K562 (cell line): ENCODE data around the gene EIF3K. TPM values are rescaled to one million over a fixed set of nuclear protein-coding genes. Genes with fewer than 3 reads are reported as not detected.

Source experiments
- ADNP ChIP-seq: fragments of 200-800 bp; sonication (Bioruptor generic); IDR thresholded peaks from 2 replicates; pipeline ENCODE4 v1.6.1; 2016; ENCODE audit warnings: missing genetic modification characterization, missing compliant biosample characterization
- ARID2 ChIP-seq: fragments of 450-650 bp; IDR thresholded peaks from 2 replicates; pipeline ENCODE4 v1.6.1; 2017; ENCODE audit warnings: antibody characterized with exemption, mild to moderate bottlenecking
- CXXC5 ChIP-seq: fragments of 250-450 bp; sonication (Bioruptor Pico); IDR thresholded peaks from 2 replicates; pipeline ENCODE4 v1.8.0; 2022; ENCODE audit warnings: inconsistent platforms, mild to moderate bottlenecking, moderate library complexity
- DMBX1 ChIP-seq: fragments of 250-450 bp; sonication (Bioruptor Pico); IDR thresholded peaks from 2 replicates; pipeline ENCODE4 v1.8.0; 2022; ENCODE audit warnings: inconsistent platforms, mild to moderate bottlenecking, moderate library complexity, borderline replicate concordance
- GABPB2 ChIP-seq: fragments of 250-450 bp; sonication (Bioruptor Pico); conservative IDR thresholded peaks from 2 replicates; pipeline ENCODE4 v1.5.1; 2021; ENCODE audit warnings: mild to moderate bottlenecking
- NCOA1 ChIP-seq: fragments of 450-650 bp; IDR thresholded peaks from 2 replicates; pipeline ENCODE4 v1.6.1; 2016; ENCODE audit warnings: low read depth
- NCOA4 ChIP-seq: fragments of 450-650 bp; IDR thresholded peaks from 2 replicates; pipeline ENCODE4 v1.6.1; 2018; ENCODE audit warnings: mild to moderate bottlenecking; ENCODE audit not compliant: partially characterized antibody
- NFYB ChIP-seq: IDR thresholded peaks from 2 replicates; pipeline ENCODE4 v1.6.1; 2011; ENCODE audit warnings: mild to moderate bottlenecking, moderate library complexity; ENCODE audit not compliant: insufficient read length; ENCODE audit errors: extremely low read depth
- PCBP2 ChIP-seq: fragments of 200-400 bp; formaldehyde crosslinking; IDR thresholded peaks from 2 replicates; pipeline ENCODE4 v1.6.1; 2018; ENCODE audit warnings: low read length, low read depth, mild to moderate bottlenecking, moderate library complexity; ENCODE audit not compliant: poor library complexity, severe bottlenecking
- RAD51 ChIP-seq: fragments of 450-650 bp; IDR thresholded peaks from 2 replicates; pipeline ENCODE4 v1.7.1; 2016; ENCODE audit warnings: low read depth, mild to moderate bottlenecking, borderline replicate concordance
- XRCC3 ChIP-seq: fragments of 450-650 bp; IDR thresholded peaks from 2 replicates; pipeline ENCODE4 v1.6.1; 2017; ENCODE audit warnings: mild to moderate bottlenecking, moderate library complexity
- ZBTB1 ChIP-seq: sonication (generic); formaldehyde crosslinking; IDR thresholded peaks from 2 replicates; pipeline ENCODE4 v1.8.1; 2023; ENCODE audit warnings: missing genetic modification reagents, low read depth, mild to moderate bottlenecking, borderline replicate concordance
- ZNF121 ChIP-seq: sonication (generic); formaldehyde crosslinking; conservative IDR thresholded peaks from 2 replicates; pipeline ENCODE4 v1.8.0; 2022; ENCODE audit warnings: missing genetic modification reagents
- ZNF23 ChIP-seq: fragments of 250-450 bp; sonication (Bioruptor Pico); IDR thresholded peaks from 2 replicates; pipeline ENCODE4 v1.4.0; 2020; ENCODE audit warnings: mild to moderate bottlenecking
- polyA plus RNA-seq, 8 experiments: library from polyadenylated mRNA; depleted of rRNA in 4 of 8; stranded (reverse) in 5 of 8; unstranded in 3 of 8; fragments of >200 nt; fragmentation: Nextera tagmentation in 2 of 8; fragmentation: Illumina TruSeq in 1 of 8; extraction: Ambion mirVana in 2 of 8; extraction: Trizol in 1 of 8; gene quantifications; 2 replicates each; pipeline versions ENCODE4 v1.2.1 to v1.2.3, GENCODE V29; 2011 to 2014; ENCODE audit warnings: inconsistent platforms in 1 of 8, missing spikeins in 1 of 8
- total RNA-seq, 7 experiments: library from RNA; depleted of rRNA in 6 of 7; stranded (reverse); fragments of >200 nt in 6 of 7; fragmentation: Illumina TruSeq in 2 of 7; extraction: Trizol in 2 of 7; gene quantifications; 2 replicates each; pipeline versions ENCODE4 v1.2.1 to v1.2.3, GENCODE V29; 2011 to 2021; ENCODE audit warnings: low replicate concordance in 1 of 7
- TF ChIP-seq, protein P1 (sequence below): fragments of 250-450 bp; sonication (Bioruptor Pico); IDR thresholded peaks from 2 replicates; pipeline ENCODE4 v1.4.0; 2020; ENCODE audit warnings: mild to moderate bottlenecking, moderate library complexity
- TF ChIP-seq, protein P2 (sequence below): fragments of 250-450 bp; sonication (Bioruptor Pico); IDR thresholded peaks from 2 replicates; pipeline ENCODE4 v1.8.0; 2022; ENCODE audit warnings: moderate library complexity, mild to moderate bottlenecking, inconsistent platforms
- TF ChIP-seq, protein P3 (sequence below), 3 experiments: fragments of 200-800 bp in 1 of 3; sonication (Bioruptor generic) in 1 of 3; sonication (generic) in 1 of 3; formaldehyde crosslinking in 1 of 3; IDR thresholded peaks; 2 replicates each; pipeline versions ENCODE4 v1.6.1 to v1.8.0; 2016 to 2022; ENCODE audit warnings: mild to moderate bottlenecking in 2 of 3, missing compliant biosample characterization in 2 of 3, missing genetic modification characterization in 2 of 3, missing genetic modification reagents in 1 of 3
- TF ChIP-seq, protein P4 (sequence below): fragments of 200-800 bp; sonication (Bioruptor generic); IDR thresholded peaks from 2 replicates; pipeline ENCODE4 v1.6.1; 2017; ENCODE audit warnings: missing genetic modification characterization, missing compliant biosample characterization
- TF ChIP-seq, protein P5 (sequence below): fragments of 450-650 bp; formaldehyde crosslinking; IDR thresholded peaks from 2 replicates; pipeline ENCODE4 v1.4.0; 2020; ENCODE audit warnings: mild to moderate bottlenecking, mixed read lengths
- TF ChIP-seq, protein P6 (sequence below): fragments of 250-450 bp; sonication (Bioruptor Pico); IDR thresholded peaks from 2 replicates; pipeline ENCODE4 v1.8.0; 2021; ENCODE audit warnings: borderline replicate concordance, mild to moderate bottlenecking, moderate library complexity; ENCODE audit not compliant: poor library complexity, severe bottlenecking

The EIF3K gene
- total and polyA plus RNA-seq, 9 of the 15 experiments (the other 6 are each of a cell fraction or from before 2014, with no cell fraction given), result 387 to 1,827 (median 733) TPM

DNA sequence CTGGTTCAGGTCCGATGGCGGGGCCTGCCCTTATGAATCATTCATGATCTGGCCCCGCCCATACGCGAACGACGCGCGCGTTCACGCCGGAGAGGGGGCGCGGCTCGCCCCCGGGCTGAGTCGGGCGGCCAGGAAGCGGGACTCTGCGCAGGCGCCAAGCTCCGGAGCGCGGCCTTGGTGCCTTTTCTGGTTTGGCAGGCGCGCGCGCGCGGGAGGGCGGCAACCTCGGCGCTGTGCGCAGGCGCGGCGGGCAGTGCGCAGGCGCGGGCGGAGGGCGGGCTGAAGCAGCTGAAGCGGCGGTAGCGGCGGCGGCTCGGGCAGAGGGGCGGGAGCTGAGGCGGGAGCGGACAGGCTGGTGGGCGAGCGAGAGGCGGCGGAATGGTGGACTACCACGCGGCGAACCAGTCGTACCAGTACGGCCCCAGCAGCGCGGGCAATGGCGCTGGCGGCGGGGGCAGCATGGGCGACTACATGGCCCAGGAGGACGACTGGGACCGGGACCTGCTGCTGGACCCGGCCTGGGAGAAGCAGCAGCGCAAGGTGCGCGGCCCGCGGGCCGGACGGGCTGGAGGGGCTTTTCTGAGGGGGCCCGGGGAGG is 28.5 kb downstream of the EIF3K start, which contains the start of gene ACTN4 (continued):
- TF ChIP-seq, protein P1, sequence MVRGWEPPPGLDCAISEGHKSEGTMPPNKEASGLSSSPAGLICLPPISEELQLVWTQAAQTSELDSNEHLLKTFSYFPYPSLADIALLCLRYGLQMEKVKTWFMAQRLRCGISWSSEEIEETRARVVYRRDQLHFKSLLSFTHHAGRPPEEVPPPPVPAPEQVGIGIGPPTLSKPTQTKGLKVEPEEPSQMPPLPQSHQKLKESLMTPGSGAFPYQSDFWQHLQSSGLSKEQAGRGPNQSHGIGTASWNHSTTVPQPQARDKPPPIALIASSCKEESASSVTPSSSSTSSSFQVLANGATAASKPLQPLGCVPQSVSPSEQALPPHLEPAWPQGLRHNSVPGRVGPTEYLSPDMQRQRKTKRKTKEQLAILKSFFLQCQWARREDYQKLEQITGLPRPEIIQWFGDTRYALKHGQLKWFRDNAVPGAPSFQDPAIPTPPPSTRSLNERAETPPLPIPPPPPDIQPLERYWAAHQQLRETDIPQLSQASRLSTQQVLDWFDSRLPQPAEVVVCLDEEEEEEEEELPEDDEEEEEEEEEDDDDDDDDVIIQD (CRISPR knock-in tag), result no peak
- TF ChIP-seq, protein P2, sequence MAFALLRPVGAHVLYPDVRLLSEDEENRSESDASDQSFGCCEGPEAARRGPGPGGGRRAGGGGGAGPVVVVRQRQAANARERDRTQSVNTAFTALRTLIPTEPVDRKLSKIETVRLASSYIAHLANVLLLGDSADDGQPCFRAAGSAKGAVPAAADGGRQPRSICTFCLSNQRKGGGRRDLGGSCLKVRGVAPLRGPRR, result no peak
- TF ChIP-seq CXXC5 (CRISPR knock-in tag) (peak; percentile 74), NCOA4 (no peak), NFYB (no peak), ADNP (tag) (no peak), PCBP2 (no peak), ARID2 (no peak), NCOA1 (no peak), RAD51 (no peak), ZNF121 (CRISPR knock-in tag) (no peak), XRCC3 (no peak), DMBX1 (CRISPR knock-in tag) (no peak), ZBTB1 (CRISPR knock-in tag) (no peak), GABPB2 (no peak), ZNF23 (CRISPR knock-in tag) (no peak)
- TF ChIP-seq, protein P3, sequence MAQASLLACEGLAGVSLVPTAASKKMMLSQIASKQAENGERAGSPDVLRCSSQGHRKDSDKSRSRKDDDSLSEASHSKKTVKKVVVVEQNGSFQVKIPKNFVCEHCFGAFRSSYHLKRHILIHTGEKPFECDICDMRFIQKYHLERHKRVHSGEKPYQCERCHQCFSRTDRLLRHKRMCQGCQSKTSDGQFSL (CRISPR knock-in tag; IDR thresholded peaks at IDR 0.05), result no peak
- TF ChIP-seq, protein P3 (tag; IDR thresholded peaks at IDR 0.05), result no peak
- TF ChIP-seq, protein P4, sequence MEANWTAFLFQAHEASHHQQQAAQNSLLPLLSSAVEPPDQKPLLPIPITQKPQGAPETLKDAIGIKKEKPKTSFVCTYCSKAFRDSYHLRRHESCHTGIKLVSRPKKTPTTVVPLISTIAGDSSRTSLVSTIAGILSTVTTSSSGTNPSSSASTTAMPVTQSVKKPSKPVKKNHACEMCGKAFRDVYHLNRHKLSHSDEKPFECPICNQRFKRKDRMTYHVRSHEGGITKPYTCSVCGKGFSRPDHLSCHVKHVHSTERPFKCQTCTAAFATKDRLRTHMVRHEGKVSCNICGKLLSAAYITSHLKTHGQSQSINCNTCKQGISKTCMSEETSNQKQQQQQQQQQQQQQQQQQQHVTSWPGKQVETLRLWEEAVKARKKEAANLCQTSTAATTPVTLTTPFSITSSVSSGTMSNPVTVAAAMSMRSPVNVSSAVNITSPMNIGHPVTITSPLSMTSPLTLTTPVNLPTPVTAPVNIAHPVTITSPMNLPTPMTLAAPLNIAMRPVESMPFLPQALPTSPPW, result peak; percentile 87
- TF ChIP-seq, protein P5, sequence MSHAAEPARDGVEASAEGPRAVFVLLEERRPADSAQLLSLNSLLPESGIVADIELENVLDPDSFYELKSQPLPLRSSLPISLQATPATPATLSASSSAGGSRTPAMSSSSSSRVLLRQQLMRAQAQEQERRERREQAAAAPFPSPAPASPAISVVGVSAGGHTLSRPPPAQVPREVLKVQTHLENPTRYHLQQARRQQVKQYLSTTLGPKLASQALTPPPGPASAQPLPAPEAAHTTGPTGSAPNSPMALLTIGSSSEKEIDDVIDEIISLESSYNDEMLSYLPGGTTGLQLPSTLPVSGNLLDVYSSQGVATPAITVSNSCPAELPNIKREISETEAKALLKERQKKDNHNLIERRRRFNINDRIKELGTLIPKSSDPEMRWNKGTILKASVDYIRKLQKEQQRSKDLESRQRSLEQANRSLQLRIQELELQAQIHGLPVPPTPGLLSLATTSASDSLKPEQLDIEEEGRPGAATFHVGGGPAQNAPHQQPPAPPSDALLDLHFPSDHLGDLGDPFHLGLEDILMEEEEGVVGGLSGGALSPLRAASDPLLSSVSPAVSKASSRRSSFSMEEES (CRISPR knock-in tag), result no peak
- TF ChIP-seq, protein P6, sequence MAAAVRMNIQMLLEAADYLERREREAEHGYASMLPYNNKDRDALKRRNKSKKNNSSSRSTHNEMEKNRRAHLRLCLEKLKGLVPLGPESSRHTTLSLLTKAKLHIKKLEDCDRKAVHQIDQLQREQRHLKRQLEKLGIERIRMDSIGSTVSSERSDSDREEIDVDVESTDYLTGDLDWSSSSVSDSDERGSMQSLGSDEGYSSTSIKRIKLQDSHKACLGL (CRISPR knock-in tag), result no peak
